ENCODE results near the gene UBE2U. TPM values are rescaled to one million over a fixed set of nuclear protein-coding genes. Genes with fewer than 3 reads are reported as not detected.

Gene UBE2U
- total RNA-seq, 1 donor from 2014 or later, result not detected

- intact Hi-C loops (cut with DNase I), result no loop called here
- Histone ChIP-seq H3K9me3 (no peaks in the 10 kb centered on the region), H3K27ac (no peak overlapping the region), H3K27me3 (ENCODE audit: low read depth) (no peaks in the 10 kb centered on the region), H3K36me3 (no peaks in the 10 kb centered on the region), H3K4me1 (peaks cover 18% of the 10 kb centered on the region), H3K4me3 (no peak overlapping the region)
- TF ChIP-seq, protein P1, sequence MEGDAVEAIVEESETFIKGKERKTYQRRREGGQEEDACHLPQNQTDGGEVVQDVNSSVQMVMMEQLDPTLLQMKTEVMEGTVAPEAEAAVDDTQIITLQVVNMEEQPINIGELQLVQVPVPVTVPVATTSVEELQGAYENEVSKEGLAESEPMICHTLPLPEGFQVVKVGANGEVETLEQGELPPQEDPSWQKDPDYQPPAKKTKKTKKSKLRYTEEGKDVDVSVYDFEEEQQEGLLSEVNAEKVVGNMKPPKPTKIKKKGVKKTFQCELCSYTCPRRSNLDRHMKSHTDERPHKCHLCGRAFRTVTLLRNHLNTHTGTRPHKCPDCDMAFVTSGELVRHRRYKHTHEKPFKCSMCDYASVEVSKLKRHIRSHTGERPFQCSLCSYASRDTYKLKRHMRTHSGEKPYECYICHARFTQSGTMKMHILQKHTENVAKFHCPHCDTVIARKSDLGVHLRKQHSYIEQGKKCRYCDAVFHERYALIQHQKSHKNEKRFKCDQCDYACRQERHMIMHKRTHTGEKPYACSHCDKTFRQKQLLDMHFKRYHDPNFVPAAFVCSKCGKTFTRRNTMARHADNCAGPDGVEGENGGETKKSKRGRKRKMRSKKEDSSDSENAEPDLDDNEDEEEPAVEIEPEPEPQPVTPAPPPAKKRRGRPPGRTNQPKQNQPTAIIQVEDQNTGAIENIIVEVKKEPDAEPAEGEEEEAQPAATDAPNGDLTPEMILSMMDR (IDR thresholded peaks at IDR 0.05), result no peak
- DNase-seq (no peak), ATAC-seq (no peak)
Observed at GRCh38 chr1:64172458-64172983, 30.9 kb upstream of the UBE2U start.

DNA sequence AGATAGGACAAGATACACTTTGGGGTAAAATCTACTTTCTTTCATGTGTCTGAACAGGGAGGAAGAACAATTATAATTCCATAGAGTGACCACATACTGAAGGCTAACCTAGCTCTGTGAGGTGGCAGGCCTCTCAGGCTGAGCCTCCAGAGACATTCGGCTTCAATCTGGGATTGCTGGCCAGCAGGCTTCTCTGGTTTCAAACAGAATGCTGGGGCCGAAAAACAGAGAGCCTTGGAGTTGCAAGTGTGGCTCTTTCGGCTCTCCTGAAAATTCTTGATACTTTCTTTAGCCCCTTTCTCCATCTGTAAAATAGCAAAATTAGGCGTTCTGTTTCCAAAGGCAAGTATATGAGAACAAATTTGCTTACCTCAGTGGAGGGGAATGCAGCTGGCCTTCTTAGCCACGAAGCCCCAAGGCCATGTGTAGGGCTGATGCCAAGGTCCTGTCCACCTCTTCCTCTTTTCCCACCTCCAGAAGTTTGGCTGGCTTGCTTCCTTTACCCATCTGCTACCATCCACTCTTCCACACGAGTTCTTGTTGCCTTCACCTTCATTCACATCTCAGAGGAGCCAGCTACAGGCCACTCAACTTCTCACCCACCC, 30.0 kb upstream of the UBE2U start:
- Histone ChIP-seq H3K27ac (no peak overlapping the region), H3K4me1 (peaks cover 18% of the 10 kb centered on the region), H3K9me3 (no peaks in the 10 kb centered on the region), H3K36me3 (no peaks in the 10 kb centered on the region), H3K27me3 (ENCODE audit: low read depth) (no peaks in the 10 kb centered on the region), H3K4me3 (no peak overlapping the region)
- ATAC-seq (no peak), DNase-seq (no peak)
- intact Hi-C loops (cut with DNase I), result no loop called here
- TF ChIP-seq, protein P1 (IDR thresholded peaks at IDR 0.05), result no peak

DNA sequence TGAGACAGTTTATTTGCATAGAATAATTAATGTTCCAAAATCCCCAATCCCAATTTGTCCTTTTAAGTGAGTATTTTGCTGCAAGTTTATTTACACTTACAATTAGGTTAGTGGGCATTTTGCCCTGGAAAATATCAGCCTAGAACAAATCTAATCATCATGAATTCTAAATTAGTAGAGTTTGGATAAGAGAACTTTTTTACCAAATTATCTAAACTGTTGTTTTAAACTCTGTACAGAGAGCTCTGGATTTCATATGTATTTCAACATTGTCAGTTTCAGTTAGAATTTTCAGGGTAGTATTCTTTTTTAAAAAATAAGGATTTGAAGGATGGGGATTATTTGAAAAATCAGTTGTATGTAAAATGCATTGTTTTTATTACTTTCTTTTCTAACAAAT, 27.8 kb upstream of the UBE2U start:
- Histone ChIP-seq H3K9me3 (no peaks in the 10 kb centered on the region), H3K27ac (no peak overlapping the region), H3K36me3 (no peaks in the 10 kb centered on the region), H3K27me3 (ENCODE audit: low read depth) (no peaks in the 10 kb centered on the region), H3K4me3 (no peak overlapping the region), H3K4me1 (peaks cover 18% of the 10 kb centered on the region)
- ATAC-seq (no peak), DNase-seq (no peak)
- TF ChIP-seq, protein P1 (IDR thresholded peaks at IDR 0.05), result no peak
- intact Hi-C loops (cut with DNase I), result no loop called here

DNA sequence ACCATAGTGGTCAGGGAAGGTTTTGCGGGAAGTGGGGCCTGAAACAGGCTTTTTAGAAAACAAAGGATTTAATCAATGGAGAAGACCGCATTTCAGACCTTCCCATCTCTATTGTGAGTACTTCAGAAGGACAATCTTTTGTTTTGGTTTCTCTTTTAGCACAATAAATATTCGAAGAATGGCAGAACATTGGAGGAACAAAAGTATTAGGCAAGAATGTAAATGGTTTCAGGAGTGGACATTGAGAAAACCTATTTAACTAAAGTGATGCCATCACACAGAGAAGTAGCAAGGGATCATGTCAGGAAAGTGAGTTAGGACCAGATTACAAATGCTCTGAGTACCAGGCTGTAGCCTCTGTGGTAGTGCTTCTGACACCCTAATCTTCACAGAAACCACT, 26.8 kb upstream of the UBE2U start:
- Histone ChIP-seq H3K27ac (no peak overlapping the region), H3K36me3 (no peaks in the 10 kb centered on the region), H3K27me3 (ENCODE audit: low read depth) (no peaks in the 10 kb centered on the region), H3K4me3 (no peak overlapping the region), H3K4me1 (peaks cover 12% of the 10 kb centered on the region), H3K9me3 (no peaks in the 10 kb centered on the region)
- TF ChIP-seq, protein P1 (IDR thresholded peaks at IDR 0.05), result no peak
- DNase-seq (no peak), ATAC-seq (no peak)
- intact Hi-C loops (cut with DNase I), result no loop called here

DNA sequence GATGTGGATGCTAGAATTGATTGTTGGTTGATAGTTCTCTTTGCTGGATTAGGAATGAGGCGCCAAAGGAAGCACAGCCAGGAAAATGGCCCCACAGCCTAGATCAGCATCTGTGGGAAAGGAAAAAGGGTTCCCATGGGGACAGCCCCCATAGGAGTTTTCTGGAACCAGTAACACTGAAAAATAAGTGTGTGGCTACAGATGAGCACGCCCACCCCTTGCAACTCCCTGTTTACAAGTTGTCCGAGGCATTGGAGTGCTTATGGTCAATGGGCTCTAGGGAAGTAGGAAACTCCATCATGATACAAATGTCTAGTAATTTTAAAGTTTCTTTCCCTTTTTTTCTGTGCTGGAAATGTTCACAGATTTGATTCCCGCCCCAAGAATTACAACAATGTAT, 23.8 kb upstream of the UBE2U start:
- TF ChIP-seq, protein P1 (IDR thresholded peaks at IDR 0.05), result no peak
- H3K27me3 ChIP-seq (ENCODE audit: low read depth), result no peaks in the 10 kb centered on the region
- DNase-seq, result no peak
- H3K4me1 ChIP-seq, result no peaks in the 10 kb centered on the region
- H3K36me3 ChIP-seq, result no peaks in the 10 kb centered on the region
- no peak for ATAC-seq
- H3K27ac ChIP-seq, result no peak overlapping the region
- H3K4me3 ChIP-seq, result no peak overlapping the region
- intact Hi-C loops (cut with DNase I), result no loop called here
- no peaks in the 10 kb centered on the region for H3K9me3 ChIP-seq

All from lower lobe of right lung (tissue), 2 donors.